MM.1S (cell line): ENCODE data around the gene FEM1C.

Experiments
- EZH2 ChIP-seq: fragments of 300-600 bp; sonication (generic); optimal IDR thresholded peaks from 2 replicates; pipeline ENCODE3; 2017; ENCODE audit warnings: low read depth, mild to moderate bottlenecking, antibody characterized with exemption, low read length, mixed read lengths
- TF ChIP-seq, protein P1 (sequence below): fragments of 300-600 bp; sonication (generic); IDR thresholded peaks from 2 replicates; pipeline ENCODE4 v1.5.1; 2016; ENCODE audit warnings: antibody characterized with exemption, low read length, mixed read lengths

DNA sequence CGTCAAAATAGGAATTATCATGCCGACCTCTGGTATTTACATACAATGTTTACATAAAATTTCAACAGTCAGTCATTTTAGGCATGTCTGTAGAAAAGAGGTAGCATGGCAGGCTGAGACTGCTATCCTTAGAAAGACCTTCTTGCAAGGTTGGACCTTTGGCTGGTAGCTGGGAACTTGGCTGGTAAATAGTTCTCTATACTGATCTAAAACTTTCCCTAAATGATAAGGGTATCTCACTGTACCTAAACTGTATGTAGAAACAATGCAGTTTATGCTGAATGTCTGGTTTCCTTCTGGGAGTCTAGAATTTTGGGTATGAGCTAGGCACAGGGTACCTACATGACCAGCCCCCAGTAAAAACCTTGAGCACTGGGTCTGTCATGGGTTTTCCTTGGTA, 18.0 kb downstream of the FEM1C start:
- TF ChIP-seq, protein P1, sequence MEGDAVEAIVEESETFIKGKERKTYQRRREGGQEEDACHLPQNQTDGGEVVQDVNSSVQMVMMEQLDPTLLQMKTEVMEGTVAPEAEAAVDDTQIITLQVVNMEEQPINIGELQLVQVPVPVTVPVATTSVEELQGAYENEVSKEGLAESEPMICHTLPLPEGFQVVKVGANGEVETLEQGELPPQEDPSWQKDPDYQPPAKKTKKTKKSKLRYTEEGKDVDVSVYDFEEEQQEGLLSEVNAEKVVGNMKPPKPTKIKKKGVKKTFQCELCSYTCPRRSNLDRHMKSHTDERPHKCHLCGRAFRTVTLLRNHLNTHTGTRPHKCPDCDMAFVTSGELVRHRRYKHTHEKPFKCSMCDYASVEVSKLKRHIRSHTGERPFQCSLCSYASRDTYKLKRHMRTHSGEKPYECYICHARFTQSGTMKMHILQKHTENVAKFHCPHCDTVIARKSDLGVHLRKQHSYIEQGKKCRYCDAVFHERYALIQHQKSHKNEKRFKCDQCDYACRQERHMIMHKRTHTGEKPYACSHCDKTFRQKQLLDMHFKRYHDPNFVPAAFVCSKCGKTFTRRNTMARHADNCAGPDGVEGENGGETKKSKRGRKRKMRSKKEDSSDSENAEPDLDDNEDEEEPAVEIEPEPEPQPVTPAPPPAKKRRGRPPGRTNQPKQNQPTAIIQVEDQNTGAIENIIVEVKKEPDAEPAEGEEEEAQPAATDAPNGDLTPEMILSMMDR = no peak
- TF ChIP-seq EZH2 = no peak
